Activated B cell treated with CpG ODN at 0.5 μM for 24 hours (primary cell): Measurements from ENCODE around the gene PIERCE2. TPM values are rescaled to one million over a fixed set of nuclear protein-coding genes. Genes with fewer than 3 reads are reported as not detected.

ENCODE experiments used
- ATAC-seq: fragments of 200-7000 bp; cut with Tn5 transposase; one replicate; pipeline ENCODE4 v1.10.0; 2021; ENCODE audit warnings: low read depth, mild to moderate bottlenecking, moderate library complexity
- CTCF ChIA-PET: fragments of 350-600 bp; sonication (Branson Sonifier 250); formaldehyde crosslinking; loops from one replicate; lab custom pipeline; 2021; ENCODE audit warnings: antibody characterized with exemption; lab: Charles Lee
- POLR2A ChIA-PET: fragments of 350-600 bp; sonication (Branson Sonifier 250); formaldehyde crosslinking; loops from one replicate; lab custom pipeline; 2021; ENCODE audit warnings: antibody characterized with exemption; lab: Charles Lee
- DNase-seq: peaks from one replicate; pipeline ENCODE4 v3.0.0; 2022
- H3K27ac Mint-ChIP-seq: one replicate; pipeline ENCODE4 v1.8.0; 2020; ENCODE audit warnings: mixed read lengths
- H3K27me3 Mint-ChIP-seq: one replicate; pipeline ENCODE4 v1.8.0; 2021; ENCODE audit warnings: mixed read lengths
- H3K36me3 Mint-ChIP-seq: one replicate; pipeline ENCODE4 v1.8.0; 2021; ENCODE audit warnings: low read depth, mixed read lengths
- H3K4me1 Mint-ChIP-seq: one replicate; pipeline ENCODE4 v1.8.0; 2021; ENCODE audit warnings: mixed read lengths
- H3K4me3 Mint-ChIP-seq: one replicate; pipeline ENCODE4 v1.8.0; 2020; ENCODE audit warnings: mild to moderate bottlenecking, mixed read lengths
- H3K9me3 Mint-ChIP-seq: one replicate; pipeline ENCODE4 v1.8.0; 2020; ENCODE audit warnings: mixed read lengths
- intact Hi-C: fragments of 100-400 bp; cut with micrococcal nuclease; formaldehyde crosslinking; loops from one replicate; pipeline ENCODE4 v1.15.1; 2024
- total RNA-seq: library from RNA; stranded (reverse); gene quantifications from 2 replicates; pipeline ENCODE4 v1.2.3, GENCODE V29; 2022
- TF ChIP-seq, protein P1 (sequence below): fragments of 200-600 bp; IDR thresholded peaks from one replicate; pipeline ENCODE4 v1.8.0; 2022; ENCODE audit warnings: antibody characterized with exemption, mild to moderate bottlenecking

Gene PIERCE2, protein sequence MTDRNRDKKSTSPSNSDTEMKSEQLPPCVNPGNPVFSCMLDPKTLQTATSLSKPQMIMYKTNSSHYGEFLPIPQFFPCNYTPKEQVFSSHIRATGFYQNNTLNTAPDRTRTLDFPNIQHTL
- 0.55 and 1.1 TPM in 2 replicates for total RNA-seq

DNA sequence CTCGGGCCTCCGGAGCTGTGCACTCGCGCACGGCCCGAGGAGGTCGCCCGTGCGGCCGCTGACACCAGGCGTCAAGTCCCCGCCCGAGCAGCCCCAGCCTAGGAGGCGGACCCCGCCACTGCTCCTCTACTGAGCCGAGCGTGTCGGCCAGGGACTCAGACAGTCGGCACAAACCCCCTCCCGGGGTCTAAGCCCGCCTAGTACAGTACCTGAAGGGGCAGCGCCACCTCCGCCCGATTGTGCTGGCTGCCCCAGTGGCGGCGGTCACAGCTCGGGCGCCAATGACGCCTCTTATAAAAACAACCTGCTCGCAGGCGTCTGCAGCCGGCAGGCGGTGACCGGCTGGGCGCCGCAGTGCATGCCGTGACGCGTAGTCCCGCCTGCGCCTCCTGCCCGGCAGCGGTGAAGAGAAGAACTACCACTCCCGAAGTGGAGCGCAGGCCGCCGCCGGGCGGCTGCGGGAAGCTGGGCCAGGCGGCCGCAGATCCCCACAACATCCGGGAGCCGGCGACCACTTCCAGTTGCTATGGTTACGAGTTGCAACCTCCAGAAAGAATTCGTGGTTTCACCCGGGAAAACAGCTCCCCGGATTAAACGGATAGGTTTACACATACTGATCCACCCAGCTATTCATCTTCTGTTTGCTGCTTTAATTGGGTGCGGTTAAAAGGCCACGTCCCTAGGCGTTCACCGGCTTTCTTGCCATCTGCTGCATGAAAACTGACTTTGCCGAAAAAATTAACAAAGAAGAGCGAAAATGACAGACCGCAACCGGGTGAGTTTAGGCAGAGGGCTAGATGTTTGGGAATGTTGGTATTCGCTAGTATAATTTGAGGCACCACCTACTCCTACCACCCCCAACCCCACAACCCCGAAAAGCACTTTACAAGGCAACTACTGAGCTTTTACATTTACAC is at the start of gene PIERCE2, which contains the start of gene CCPG1:
TSS of gene PIERCE2 (plus strand) at position 484 of the 917 bp plus-strand sequence. CDS start at position 758, 274 bp downstream.
TSS of gene CCPG1 (minus strand) at position 348 of the 917 bp plus-strand sequence. CDS start 18,935 bp downstream, outside the sequence.
- H3K36me3 Mint-ChIP-seq = peaks cover 2% of the 10 kb centered on the region
- peak; percentile 93 for ATAC-seq

DNA sequence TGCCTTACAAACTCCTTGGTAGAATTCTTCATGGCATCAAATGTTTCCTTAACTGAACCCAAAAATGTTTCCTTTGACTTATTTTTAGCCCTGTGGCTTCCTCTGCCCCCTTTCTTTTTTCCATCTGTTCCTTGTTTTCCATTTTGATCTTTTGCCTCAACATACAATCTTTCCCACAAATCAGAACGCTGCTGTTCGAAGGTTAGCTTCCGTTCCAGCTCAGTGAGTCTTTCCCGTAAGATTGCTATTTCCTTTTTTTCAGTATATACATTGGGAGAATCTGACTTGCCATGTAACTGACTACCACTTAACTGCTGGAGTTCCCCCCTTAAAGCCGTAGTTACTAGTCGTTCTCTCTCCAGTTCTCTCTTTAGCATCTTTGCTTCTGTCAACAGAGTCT is 48.0 kb upstream of the PIERCE2 start:
- POLR2A ChIA-PET = no interaction called here
- intact Hi-C loops = loop anchor here (2.0 kb wide), 1 partner anchor 49 kb away; the partner anchor contains the start of genes CCPG1 and PIERCE2

More for the DNA sequence above, at the start of gene PIERCE2, which contains the start of gene CCPG1:
- Mint-ChIP-seq H3K27me3 (no peaks in the 10 kb centered on the region), H3K27ac (peak within 1 kb of the TSS; percentile 88), H3K4me3 (peak within 1 kb of the TSS; percentile 88), H3K4me1 (peaks cover 26% of the 10 kb centered on the region), H3K9me3 (no peaks in the 10 kb centered on the region)
- TF ChIP-seq, protein P1, sequence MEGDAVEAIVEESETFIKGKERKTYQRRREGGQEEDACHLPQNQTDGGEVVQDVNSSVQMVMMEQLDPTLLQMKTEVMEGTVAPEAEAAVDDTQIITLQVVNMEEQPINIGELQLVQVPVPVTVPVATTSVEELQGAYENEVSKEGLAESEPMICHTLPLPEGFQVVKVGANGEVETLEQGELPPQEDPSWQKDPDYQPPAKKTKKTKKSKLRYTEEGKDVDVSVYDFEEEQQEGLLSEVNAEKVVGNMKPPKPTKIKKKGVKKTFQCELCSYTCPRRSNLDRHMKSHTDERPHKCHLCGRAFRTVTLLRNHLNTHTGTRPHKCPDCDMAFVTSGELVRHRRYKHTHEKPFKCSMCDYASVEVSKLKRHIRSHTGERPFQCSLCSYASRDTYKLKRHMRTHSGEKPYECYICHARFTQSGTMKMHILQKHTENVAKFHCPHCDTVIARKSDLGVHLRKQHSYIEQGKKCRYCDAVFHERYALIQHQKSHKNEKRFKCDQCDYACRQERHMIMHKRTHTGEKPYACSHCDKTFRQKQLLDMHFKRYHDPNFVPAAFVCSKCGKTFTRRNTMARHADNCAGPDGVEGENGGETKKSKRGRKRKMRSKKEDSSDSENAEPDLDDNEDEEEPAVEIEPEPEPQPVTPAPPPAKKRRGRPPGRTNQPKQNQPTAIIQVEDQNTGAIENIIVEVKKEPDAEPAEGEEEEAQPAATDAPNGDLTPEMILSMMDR = peak; percentile 46
- ChIA-PET POLR2A (interaction anchor here (0.8 to 2.2 kb wide), 6 partner anchors 10 to 211 kb away, joined by 5 to 34 read pairs (median 7); partner anchors contain the start of genes PIGB, PIGBOS1 and RSL24D1), CTCF (interaction anchor here (0.8 to 2.2 kb wide), 8 partner anchors 27 to 211 kb away, joined by 3 to 15 read pairs (median 5); partner anchors contain the start of genes PIGB and PIGBOS1)
- peak; percentile 85 for DNase-seq
- intact Hi-C loops = loop anchor here (1.0 to 2.0 kb wide), 6 partner anchors 27 to 212 kb away; partner anchors contain the start of genes PIGB, PIGBOS1 and RSL24D1

DNA sequence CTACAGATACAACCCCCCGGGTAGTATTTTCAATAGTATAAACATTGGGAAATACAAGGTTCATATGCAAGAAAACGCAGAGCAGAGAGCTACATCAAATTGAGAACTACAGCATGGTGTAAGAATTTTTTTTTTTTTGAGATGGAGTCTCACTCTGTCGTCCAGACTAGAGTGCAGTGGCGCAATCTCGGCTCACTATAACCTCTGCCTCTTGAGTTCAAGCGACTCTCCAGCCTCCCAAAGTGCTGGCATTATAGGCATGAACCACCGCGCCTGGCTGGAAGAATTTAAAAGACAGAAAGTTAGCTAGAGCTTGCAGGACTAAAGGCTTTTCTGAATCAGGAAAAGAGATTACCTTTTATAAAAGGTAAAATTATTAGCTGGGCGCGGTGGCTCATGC is 47.2 kb upstream of the PIERCE2 start:
- no peak overlapping the region for H3K27ac Mint-ChIP-seq
- no peaks in the 10 kb centered on the region for H3K9me3 Mint-ChIP-seq
- DNase-seq (no peak), ATAC-seq (no peak)
- no peak overlapping the region for H3K4me3 Mint-ChIP-seq
- TF ChIP-seq, protein P1 = no peak
- POLR2A ChIA-PET = no interaction called here
- no peaks in the 10 kb centered on the region for H3K4me1 Mint-ChIP-seq
- CTCF ChIA-PET = no interaction called here
- intact Hi-C loops = loop anchor here (2.0 kb wide), 1 partner anchor 48 kb away; the partner anchor contains the start of genes CCPG1 and PIERCE2
- no peaks in the 10 kb centered on the region for H3K27me3 Mint-ChIP-seq
- peaks cover 51% of the 10 kb centered on the region for H3K36me3 Mint-ChIP-seq

More for the DNA sequence above, 48.0 kb upstream of the PIERCE2 start:
- Mint-ChIP-seq H3K4me3 (no peak overlapping the region), H3K27me3 (no peaks in the 10 kb centered on the region), H3K4me1 (no peaks in the 10 kb centered on the region), H3K36me3 (peaks cover 58% of the 10 kb centered on the region), H3K27ac (peak overlapping the region; percentile 36), H3K9me3 (no peaks in the 10 kb centered on the region)
- ATAC-seq (no peak), DNase-seq (no peak)
- CTCF ChIA-PET = no interaction called here
- TF ChIP-seq, protein P1 = no peak

DNA sequence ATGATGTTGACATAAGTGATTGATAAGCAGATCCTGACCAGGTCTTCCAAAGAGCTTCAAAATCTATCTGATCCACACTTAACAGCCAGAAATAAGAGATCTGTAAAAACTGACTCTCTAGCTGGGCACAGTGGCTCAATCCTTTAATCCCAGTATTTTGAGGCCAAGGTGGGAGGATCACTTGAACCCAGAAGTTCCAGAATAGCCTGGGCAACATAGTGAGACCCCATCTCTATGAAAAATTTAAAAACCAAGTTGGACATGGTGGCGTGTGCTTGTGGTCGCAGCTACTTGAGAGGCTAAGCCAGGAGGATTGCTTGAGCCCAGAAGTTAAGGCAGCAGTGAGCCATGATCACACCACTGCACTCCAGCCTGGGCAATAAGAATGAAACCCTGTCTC is 45.7 kb upstream of the PIERCE2 start:
- Mint-ChIP-seq H3K27me3 (no peaks in the 10 kb centered on the region), H3K36me3 (peaks cover 43% of the 10 kb centered on the region), H3K27ac (no peak overlapping the region), H3K4me3 (no peak overlapping the region), H3K4me1 (no peaks in the 10 kb centered on the region), H3K9me3 (no peaks in the 10 kb centered on the region)
- TF ChIP-seq, protein P1 = no peak
- CTCF ChIA-PET = no interaction called here
- DNase-seq = no peak
- no peak for ATAC-seq
- intact Hi-C loops = no loop called here
- POLR2A ChIA-PET = no interaction called here
